ENCODE results near the gene PLEKHH3. TPM values are rescaled to one million over a fixed set of nuclear protein-coding genes. Genes with fewer than 3 reads are reported as not detected.
"Not testable (repeated sequence)": the region's sequence is repeated elsewhere in the genome, so short reads cannot be mapped to it uniquely, and the experiment has no call there.

Gene PLEKHH3
- total and polyA plus RNA-seq, 11 donors, result 17.8 to 25.9 (median 21.3) TPM

- ATAC-seq (no peak), DNase-seq (peak in 1 of 5 donors; percentile 59)
- Histone ChIP-seq H3K4me3 (peak overlapping the region in 1 of 12 donors; percentile 38), H3K9me3 (no peaks in the 10 kb centered on the region), H3K36me3 (peaks cover 0 to 85% (median 72%) of the 10 kb centered on the region in 9 donors), H3K4me1 (peaks cover 0 to 63% (median 44%) of the 10 kb centered on the region in 12 donors), H3K27ac (peak overlapping the region in 4 of 12 donors; percentile 15 to 85 (median 45)), H3K27me3 (peaks cover 0 to 44% (median 0%) of the 10 kb centered on the region in 9 donors)
- intact Hi-C loops (cut with DNase I), result loop anchor here in 2 of 10 donors (5.0 to 10.0 kb wide), 2 partner anchors 53 to 55 kb away; no protein-coding TSS in a partner anchor
- WGBS, 4 donors, result 66 to 87% (median 79%) methylated on average over 71 to 87 of the region's 87 CpGs
- no peak for TF ChIP-seq CTCF (IDR thresholded peaks at IDR 0.05)
- TF ChIP-seq POLR2A (IDR thresholded peaks at IDR 0.05), result no peak
Measured at GRCh38 chr17:42669977-42670788, 6.6 kb downstream of the PLEKHH3 start.

DNA sequence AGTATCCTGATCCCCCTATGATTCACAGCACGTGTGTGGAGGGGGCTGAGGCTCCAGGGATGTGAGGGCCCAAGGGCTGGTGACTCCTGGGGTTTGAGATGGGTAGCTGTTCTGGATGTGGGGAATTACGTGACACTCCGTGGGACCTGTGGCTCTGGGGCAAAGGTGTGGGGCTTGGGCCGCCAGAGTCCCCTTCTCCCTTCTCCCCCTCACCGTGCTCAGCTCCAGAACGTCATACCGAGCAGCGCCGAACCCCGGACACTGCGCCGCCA, 7.2 kb downstream of the PLEKHH3 start:
- TF ChIP-seq POLR2A (IDR thresholded peaks at IDR 0.05) (no peak), CTCF (IDR thresholded peaks at IDR 0.05) (no peak)
- peak overlapping the region in 9 of 12 donors; percentile 9 to 91 (median 74) for H3K27ac ChIP-seq
- H3K4me1 ChIP-seq, result peaks cover 0 to 58% (median 40%) of the 10 kb centered on the region in 12 donors
- DNase-seq, result no peak
- H3K36me3 ChIP-seq, result peaks cover 0 to 91% (median 75%) of the 10 kb centered on the region in 9 donors
- WGBS, 4 donors, result 81 to 94% (median 86%) methylated on average over 11 to 12 of the region's 12 CpGs
- intact Hi-C loops (cut with DNase I), result no loop called here
- ATAC-seq, result no peak
- peaks cover 0 to 43% (median 0%) of the 10 kb centered on the region in 9 donors for H3K27me3 ChIP-seq
- H3K9me3 ChIP-seq, result no peaks in the 10 kb centered on the region
- H3K4me3 ChIP-seq, result no peak overlapping the region

DNA sequence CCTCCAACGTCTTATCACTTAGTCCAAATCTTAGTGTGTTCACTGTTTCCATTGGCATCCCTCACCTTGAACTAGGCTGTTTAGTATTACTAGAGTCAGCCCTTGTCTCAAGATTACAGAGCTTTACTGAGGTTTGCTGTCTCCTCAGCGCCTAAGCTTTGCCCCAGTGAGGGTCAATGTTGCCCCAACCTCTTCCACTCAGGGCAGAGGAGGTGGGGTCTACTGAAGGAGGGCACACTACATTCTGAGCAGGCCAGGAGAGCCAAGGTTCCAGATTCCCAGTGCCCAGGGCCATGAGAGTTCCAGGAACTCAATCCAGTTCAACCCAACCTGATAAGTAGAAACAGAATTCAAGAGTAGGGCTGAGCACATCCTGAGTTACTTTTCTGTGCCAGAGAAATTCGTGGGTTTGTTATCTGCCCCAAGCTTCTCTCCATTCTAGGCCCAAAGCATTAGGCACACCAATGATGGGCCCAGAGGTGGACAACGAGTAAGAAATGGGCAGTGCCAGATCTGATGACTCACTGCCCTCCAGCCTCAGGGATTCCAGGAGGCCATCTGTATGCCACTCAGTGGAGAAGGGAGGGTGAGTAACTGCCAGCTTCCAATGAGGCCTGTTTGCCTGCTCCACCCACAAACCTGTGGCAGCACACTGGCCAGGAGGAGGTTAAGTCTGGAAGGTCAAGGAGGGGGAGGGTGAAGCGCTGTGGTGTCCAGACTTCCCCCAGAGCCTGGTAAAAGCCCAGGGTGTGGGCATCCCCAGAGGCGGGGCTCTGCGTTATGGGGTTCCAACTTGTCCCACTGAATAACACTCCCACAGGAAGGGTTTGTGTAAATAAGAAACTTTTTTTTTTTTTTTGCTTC, 9.5 kb downstream of the PLEKHH3 start:
- Histone ChIP-seq H3K4me1 (peaks cover 0 to 40% (median 25%) of the 10 kb centered on the region in 12 donors), H3K4me3 (no peak overlapping the region), H3K27ac (peak overlapping the region; percentile 52 to 92 (median 72)), H3K27me3 (peaks cover 0 to 27% (median 0%) of the 10 kb centered on the region in 9 donors), H3K36me3 (peaks cover 0 to 99% (median 82%) of the 10 kb centered on the region in 9 donors), H3K9me3 (no peaks in the 10 kb centered on the region)
- intact Hi-C loops (cut with DNase I), result no loop called here
- ATAC-seq (peak; percentile 53 to 77 (median 68)), DNase-seq (peak in 3 of 5 donors; percentile 28 to 76 (median 56))
- TF ChIP-seq POLR2A (IDR thresholded peaks at IDR 0.05) (no peak), CTCF (IDR thresholded peaks at IDR 0.05) (no peak)
- WGBS, 4 donors, result 34 to 41% (median 40%) methylated on average over 7 of the region's 7 CpGs

- DNase-seq, H3K9me3 ChIP-seq: not testable (repeated sequence)
Measured at GRCh38 chr17:42666126-42666525, 10.7 kb downstream of the PLEKHH3 start.

More at GRCh38 chr17:42666126-42666525, 10.7 kb downstream of the PLEKHH3 start:
- intact Hi-C loops (cut with DNase I); H3K4me3 ChIP-seq; ATAC-seq: not testable (repeated sequence)
- Histone ChIP-seq H3K27me3 (peaks cover 0 to 16% (median 0%) of the 10 kb centered on the region in 9 donors), H3K27ac (peak overlapping the region in 4 of 12 donors; percentile 70 to 91 (median 83)), H3K4me1 (peaks cover 0 to 40% (median 25%) of the 10 kb centered on the region in 12 donors), H3K36me3 (peaks cover 0 to 99% (median 71%) of the 10 kb centered on the region in 9 donors)
- WGBS, 4 donors, result 87 to 94% (median 90%) methylated on average over 8 to 13 of the region's 16 CpGs
